Keratinocyte (primary cell): ENCODE measurements around the gene SYT15B.
"Not testable (repeated sequence)": the region's sequence is repeated elsewhere in the genome, so short reads cannot be mapped to it uniquely, and the experiment has no call there.

Experiments
- CTCF ChIP-seq, 3 experiments: IDR thresholded peaks in 1 of 3; conservative IDR thresholded peaks in 1 of 3; optimal IDR thresholded peaks in 1 of 3; 2 replicates in 2 of 3; 3 replicates in 1 of 3; pipeline versions ENCODE3 to v1.5.1; 2011; ENCODE audit warnings: low read length in 3 of 3, mild to moderate bottlenecking in 3 of 3, moderate library complexity in 2 of 3, control low read depth in 1 of 3, inconsistent platforms in 1 of 3; ENCODE audit not compliant: insufficient read depth in 2 of 3; ENCODE audit errors: extremely low read depth in 1 of 3
- EZH2 ChIP-seq: IDR thresholded peaks from one replicate; pipeline ENCODE4 v1.6.1; 2012; ENCODE audit warnings: inconsistent platforms, mild to moderate bottlenecking, low read length, moderate library complexity

GRCh38 chr10:47775361-47776231, 12.2 kb upstream of the SYT15B start:
- TF ChIP-seq CTCF (optimal IDR thresholded peaks at IDR 0.05 in 1 of 3, IDR thresholded peaks at IDR 0.05 in 1 of 3, conservative IDR thresholded peaks at IDR 0.05 in 1 of 3; ENCODE audit: extremely low read depth in 1 of 3, insufficient read depth in 2 of 3, low read length in 3 of 3): peak; percentile 47 to 62 (median 61)
- TF ChIP-seq EZH2: not testable (repeated sequence)
